ENCODE results near the gene CIBAR2. TPM values are rescaled to one million over a fixed set of nuclear protein-coding genes. Genes with fewer than 3 reads are reported as not detected.

The CIBAR2 gene
- total RNA-seq, 1 experiment from 2014 or later, result not detected

DNA sequence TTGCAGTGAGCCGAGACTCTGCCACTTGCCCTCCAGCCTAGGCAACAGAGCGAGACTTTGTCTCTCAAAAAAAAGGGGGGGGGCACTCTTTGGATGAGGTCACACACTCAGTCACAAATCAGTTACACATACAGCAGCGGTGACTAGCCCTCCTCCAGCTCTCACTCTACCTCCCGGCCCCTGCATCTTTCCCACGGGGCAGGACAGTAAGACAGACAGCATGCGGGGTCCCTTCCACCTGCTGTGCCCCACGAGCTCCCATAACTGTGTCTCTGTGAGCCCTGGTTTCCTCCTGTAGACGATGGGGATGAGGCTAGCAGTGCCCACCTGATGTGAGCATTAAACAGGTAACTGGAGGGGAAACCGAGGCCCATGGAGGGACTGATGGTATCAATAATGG, 5.2 kb downstream of the CIBAR2 start:
- Histone ChIP-seq H2BK12ac (ENCODE audit: insufficient read length, low read depth, low read length) (no peak overlapping the region), H3K27me3 (ENCODE audit: insufficient read depth, low read length) (no peaks in the 10 kb centered on the region), H3K27ac (ENCODE audit: insufficient read length, low read depth, low read length) (no peak overlapping the region), H2BK120ac (ENCODE audit: low read depth, low read length, poor library complexity, severe bottlenecking) (no peak overlapping the region), H3T11ph (ENCODE audit: low read length) (no peak overlapping the region), H3K23me2 (ENCODE audit: insufficient read length, low read depth, low read length, poor library complexity, severe bottlenecking) (no peaks in the 10 kb centered on the region), H4K91ac (ENCODE audit: insufficient read length, low read depth, low read length) (no peak overlapping the region), H3K79me1 (ENCODE audit: insufficient read depth, low read depth, low read length, poor library complexity, severe bottlenecking) (no peaks in the 10 kb centered on the region), H3K18ac (ENCODE audit: insufficient read length, low read depth, low read length) (no peak overlapping the region), H2BK15ac (ENCODE audit: low read depth, low read length) (no peak overlapping the region), H3K14ac (ENCODE audit: insufficient read depth, low read length) (no peak overlapping the region), H3K4me1 (ENCODE audit: insufficient read depth, low read length) (no peaks in the 10 kb centered on the region), H3K79me2 (ENCODE audit: insufficient read depth, low read length) (no peaks in the 10 kb centered on the region), H2BK5ac (ENCODE audit: insufficient read length, low read length) (no peak overlapping the region), H3K9me3 (ENCODE audit: control insufficient read depth, low read depth, low read length) (no peaks in the 10 kb centered on the region), H2BK20ac (ENCODE audit: low read depth, low read length, poor library complexity, severe bottlenecking) (no peak overlapping the region), H3K23ac (ENCODE audit: insufficient read length, low read depth, low read length) (no peak overlapping the region), H4K20me1 (ENCODE audit: control insufficient read depth, insufficient read depth, insufficient read length) (no peaks in the 10 kb centered on the region), H2AFZ (ENCODE audit: low read length) (no peak overlapping the region), H3K4me2 (ENCODE audit: insufficient read depth, insufficient read length, low read length) (no peak overlapping the region), H3K4ac (ENCODE audit: low read depth, low read length) (no peak overlapping the region), H2AK5ac (ENCODE audit: insufficient read length, low read length) (no peak overlapping the region), H3K56ac (ENCODE audit: insufficient read length, low read depth, low read length) (no peak overlapping the region), H3K9ac (ENCODE audit: extremely low read depth, insufficient read length, low read length) (no peak overlapping the region), H4K8ac (replicated peaks; ENCODE audit: insufficient read length, low read depth, low read length) (no peak overlapping the region), H4K5ac (ENCODE audit: insufficient read length, low read depth, low read length) (no peak overlapping the region)
- no peak for DNase-seq
- Mint-ChIP-seq H3K36me3 (ENCODE audit: insufficient read depth in 1 of 3, low read depth in 3 of 3) (no peaks in the 10 kb centered on the region), H3K9me3 (no peaks in the 10 kb centered on the region), H3K27me3 (ENCODE audit: low read depth) (peaks cover 19% of the 10 kb centered on the region), H3K27ac (no peak overlapping the region), H3K4me1 (peaks cover 2 to 14% of the 10 kb centered on the region in 2 experiments; a peak in 2 of 4 replicates), H3K4me3 (no peak overlapping the region)
- TF ChIP-seq, protein P1, sequence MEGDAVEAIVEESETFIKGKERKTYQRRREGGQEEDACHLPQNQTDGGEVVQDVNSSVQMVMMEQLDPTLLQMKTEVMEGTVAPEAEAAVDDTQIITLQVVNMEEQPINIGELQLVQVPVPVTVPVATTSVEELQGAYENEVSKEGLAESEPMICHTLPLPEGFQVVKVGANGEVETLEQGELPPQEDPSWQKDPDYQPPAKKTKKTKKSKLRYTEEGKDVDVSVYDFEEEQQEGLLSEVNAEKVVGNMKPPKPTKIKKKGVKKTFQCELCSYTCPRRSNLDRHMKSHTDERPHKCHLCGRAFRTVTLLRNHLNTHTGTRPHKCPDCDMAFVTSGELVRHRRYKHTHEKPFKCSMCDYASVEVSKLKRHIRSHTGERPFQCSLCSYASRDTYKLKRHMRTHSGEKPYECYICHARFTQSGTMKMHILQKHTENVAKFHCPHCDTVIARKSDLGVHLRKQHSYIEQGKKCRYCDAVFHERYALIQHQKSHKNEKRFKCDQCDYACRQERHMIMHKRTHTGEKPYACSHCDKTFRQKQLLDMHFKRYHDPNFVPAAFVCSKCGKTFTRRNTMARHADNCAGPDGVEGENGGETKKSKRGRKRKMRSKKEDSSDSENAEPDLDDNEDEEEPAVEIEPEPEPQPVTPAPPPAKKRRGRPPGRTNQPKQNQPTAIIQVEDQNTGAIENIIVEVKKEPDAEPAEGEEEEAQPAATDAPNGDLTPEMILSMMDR (conservative IDR thresholded peaks at IDR 0.05), result no peak
- WGBS (ENCODE audit: extremely low coverage, insufficient read length, low lambda C conversion rate), result no CpG with 5 or more reads among the region's 9 CpGs

Data from H9 (cell line).